ENCODE results near the gene DNHD1.

DNA sequence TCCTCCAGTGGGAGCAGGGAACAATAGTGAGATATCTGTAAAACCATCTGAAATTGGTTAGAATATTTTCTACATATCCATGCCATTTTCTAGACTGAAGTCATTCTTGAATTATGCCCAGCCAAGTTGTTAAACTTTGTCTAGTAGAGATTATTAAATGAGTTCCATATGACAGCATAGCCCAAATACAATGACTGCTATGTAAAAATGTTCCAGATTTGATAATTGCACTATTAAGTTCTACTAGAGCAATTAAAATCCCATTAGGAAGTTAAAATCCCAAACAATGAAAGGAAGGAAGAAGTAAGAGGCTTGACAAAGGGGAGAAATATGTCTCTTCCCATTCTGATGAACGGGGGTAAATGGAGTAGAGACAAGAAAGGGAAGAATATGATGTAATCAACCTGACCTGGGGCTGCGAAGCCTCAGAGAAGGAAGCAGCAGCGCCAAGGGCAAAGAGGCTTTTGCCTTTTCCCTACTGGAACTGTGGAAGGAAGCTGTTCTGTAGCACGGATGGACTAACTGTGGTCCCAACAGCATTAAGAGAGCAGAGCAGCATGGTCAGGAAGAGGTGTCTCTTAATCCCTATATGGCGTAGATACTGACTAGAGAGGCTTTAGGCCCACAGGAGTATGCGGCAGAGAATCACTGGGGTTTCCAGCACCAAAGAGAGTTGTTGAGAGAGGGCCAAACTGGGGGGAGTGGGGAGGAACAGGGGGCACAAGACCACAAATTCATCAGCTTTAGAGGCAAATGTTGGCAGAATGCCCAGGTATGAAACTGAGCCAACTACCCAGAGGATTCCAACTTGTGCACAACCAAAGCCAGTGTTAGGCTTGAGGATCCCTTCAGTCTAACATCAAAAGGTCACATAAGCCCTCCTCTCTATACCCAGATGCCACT, 79.6 kb downstream of the DNHD1 start:
- TF ChIP-seq, protein P1, sequence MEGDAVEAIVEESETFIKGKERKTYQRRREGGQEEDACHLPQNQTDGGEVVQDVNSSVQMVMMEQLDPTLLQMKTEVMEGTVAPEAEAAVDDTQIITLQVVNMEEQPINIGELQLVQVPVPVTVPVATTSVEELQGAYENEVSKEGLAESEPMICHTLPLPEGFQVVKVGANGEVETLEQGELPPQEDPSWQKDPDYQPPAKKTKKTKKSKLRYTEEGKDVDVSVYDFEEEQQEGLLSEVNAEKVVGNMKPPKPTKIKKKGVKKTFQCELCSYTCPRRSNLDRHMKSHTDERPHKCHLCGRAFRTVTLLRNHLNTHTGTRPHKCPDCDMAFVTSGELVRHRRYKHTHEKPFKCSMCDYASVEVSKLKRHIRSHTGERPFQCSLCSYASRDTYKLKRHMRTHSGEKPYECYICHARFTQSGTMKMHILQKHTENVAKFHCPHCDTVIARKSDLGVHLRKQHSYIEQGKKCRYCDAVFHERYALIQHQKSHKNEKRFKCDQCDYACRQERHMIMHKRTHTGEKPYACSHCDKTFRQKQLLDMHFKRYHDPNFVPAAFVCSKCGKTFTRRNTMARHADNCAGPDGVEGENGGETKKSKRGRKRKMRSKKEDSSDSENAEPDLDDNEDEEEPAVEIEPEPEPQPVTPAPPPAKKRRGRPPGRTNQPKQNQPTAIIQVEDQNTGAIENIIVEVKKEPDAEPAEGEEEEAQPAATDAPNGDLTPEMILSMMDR (IDR thresholded peaks at IDR 0.05): no peak
- no peak for TF ChIP-seq POLR2AphosphoS5 (IDR thresholded peaks at IDR 0.05)
- TF ChIP-seq POLR2A (IDR thresholded peaks at IDR 0.05): no peak
- no peak for TF ChIP-seq EP300 (IDR thresholded peaks at IDR 0.05)
